HepG2 (cell line): Measurements from ENCODE around the gene RSKR. TPM values are rescaled to one million over a fixed set of nuclear protein-coding genes. Genes with fewer than 3 reads are reported as not detected.
"Not testable (repeated sequence)": the region's sequence is repeated elsewhere in the genome, so short reads cannot be mapped to it uniquely, and the experiment has no call there.

ENCODE experiments used
- ATAC-seq: fragments of 200-7000 bp; cut with Tn5 transposase; 3 replicates; pipeline ENCODE4 v1.9.1; 2020; ENCODE audit warnings: mild to moderate bottlenecking, moderate library complexity
- BruUV-seq: library from RNA; stranded (reverse); fragments of 400-500 nt; replicated peaks from 2 replicates; lab custom pipeline; 2021; lab: Mats Ljungman, UMichigan
- CTCF ChIA-PET: fragments of 300-600 bp; formaldehyde crosslinking; extraction: SDS; loops from one replicate; lab custom pipeline; 2021; ENCODE audit warnings: low total read pairs, inconsistent platforms, low intra/inter-chr PET ratio; lab: Yijun Ruan, JAX
- POLR2A ChIA-PET: fragments of 350-600 bp; sonication (Branson Sonifier 250); formaldehyde crosslinking; loops from one replicate; lab custom pipeline; 2020; ENCODE audit warnings: antibody characterized with exemption, inconsistent platforms; lab: Yijun Ruan, JAX
- DNase-seq: peaks from one replicate; pipeline ENCODE4 v3.0.0-alpha.2; 2015; ENCODE audit warnings: low spot score
- FAIRE-seq: peaks from 3 replicates; lab custom pipeline; 2011; peaks lifted over from hg19 to GRCh38; lab: Jason Lieb, UNC
- H2AFZ ChIP-seq: one replicate; pipeline ENCODE4 v1.6.1; 2011; ENCODE audit warnings: low read length, inconsistent platforms
- H3K27ac ChIP-seq: fragments of 300-600 bp; 3 replicates; pipeline ENCODE4 v1.8.0; 2011; ENCODE audit warnings: mixed run types, mild to moderate bottlenecking, mixed read lengths, low read length, inconsistent platforms; ENCODE audit not compliant: insufficient read depth; ENCODE audit errors: extremely low read length
- H3K27me3 ChIP-seq, 2 experiments: fragments of 200-600 bp in 1 of 2; 2 replicates in 1 of 2; 3 replicates in 1 of 2; pipeline versions ENCODE4 v1.6.0 to v1.8.0; 2011; ENCODE audit warnings: low read length in 2 of 2, mild to moderate bottlenecking in 2 of 2, moderate library complexity in 2 of 2, inconsistent platforms in 1 of 2; ENCODE audit not compliant: insufficient read depth in 2 of 2, control insufficient read depth in 1 of 2
- H3K36me3 ChIP-seq, 2 experiments: fragments of 200-600 bp in 1 of 2; replicated peaks in 1 of 2; 2 replicates in 1 of 2; 3 replicates in 1 of 2; pipeline versions ENCODE4 v1.5.1 to v1.8.0; 2011; ENCODE audit warnings: low read length in 2 of 2, inconsistent platforms in 1 of 2; ENCODE audit not compliant: insufficient read depth in 2 of 2, control insufficient read depth in 1 of 2
- H3K4me1 ChIP-seq: 2 replicates; pipeline ENCODE4 v1.5.1; 2012; ENCODE audit warnings: low read length, inconsistent platforms; ENCODE audit not compliant: insufficient read depth
- H3K4me2 ChIP-seq: 2 replicates; pipeline ENCODE4 v1.6.0; 2011; ENCODE audit warnings: low read depth, low read length, inconsistent platforms
- H3K4me3 ChIP-seq, 3 experiments: fragments of 200-600 bp in 1 of 3; sonication (generic), shearing (Covaris generic) in 1 of 3; replicated peaks in 1 of 3; 2 replicates each; pipeline ENCODE4 v1.5.1; 2011 to 2016; ENCODE audit warnings: low read length in 3 of 3, inconsistent platforms in 2 of 3, low read depth in 2 of 3, mild to moderate bottlenecking in 2 of 3, control low read depth in 1 of 3, mixed read lengths in 1 of 3; ENCODE audit not compliant: insufficient read depth in 1 of 3
- H3K79me2 ChIP-seq: one replicate; pipeline ENCODE4 v1.6.1; 2011; ENCODE audit warnings: low read length, inconsistent platforms; ENCODE audit not compliant: insufficient read depth
- H3K9ac ChIP-seq: 2 replicates; pipeline ENCODE4 v1.6.0; 2011; ENCODE audit warnings: mild to moderate bottlenecking, low read depth, low read length, inconsistent platforms; ENCODE audit not compliant: insufficient read depth
- H3K9me3 ChIP-seq: 2 replicates; pipeline ENCODE4 v1.5.1; 2012; ENCODE audit warnings: mild to moderate bottlenecking, low read length
- H4K20me1 ChIP-seq: 2 replicates; pipeline ENCODE4 v1.6.0; 2011; ENCODE audit warnings: inconsistent platforms, mild to moderate bottlenecking, low read length, moderate library complexity; ENCODE audit not compliant: insufficient read depth
- RXRB ChIP-seq: IDR thresholded peaks from 2 replicates; pipeline ENCODE4 v1.6.1; 2016; ENCODE audit warnings: borderline replicate concordance, missing genetic modification reagents, missing compliant biosample characterization
- SRF ChIP-seq: IDR thresholded peaks from 2 replicates; pipeline ENCODE4 v1.6.1; 2011; ENCODE audit warnings: mild to moderate bottlenecking, low read depth, low read length, moderate library complexity
- TAF15 ChIP-seq: fragments of 200-400 bp; formaldehyde crosslinking; IDR thresholded peaks from one replicate; pipeline ENCODE4 v1.6.1; 2018; ENCODE audit warnings: mild to moderate bottlenecking, low read depth, low read length; ENCODE audit not compliant: poor library complexity, severe bottlenecking
- TBL1XR1 ChIP-seq: fragments of 150-350 bp; IDR thresholded peaks from 2 replicates; pipeline ENCODE4 v1.6.1; 2014; ENCODE audit warnings: borderline replicate concordance, low read length; ENCODE audit not compliant: partially characterized antibody
- WGBS: methylation state at CpG from one replicate; pipeline ENCODE4 v1.1.6; 2017; ENCODE audit warnings: low lambda C conversion rate; 5-methylcytosine and 5-hydroxymethylcytosine counted together
- in situ Hi-C: cut with HindIII; loops from 2 replicates; pipeline ENCODE4 v1.10.0; 2017; ENCODE audit warnings: low pct_unique_long_range_greater_than_20kb; ENCODE audit not compliant: extremely low pct_ligation_motif_present
- intact Hi-C: fragments of 100-400 bp; cut with micrococcal nuclease; formaldehyde crosslinking; loops from one replicate; pipeline ENCODE4 v1.10.0; 2022; ENCODE audit not compliant: unreplicated experiment
- polyA plus RNA-seq, 8 experiments: library from polyadenylated mRNA; depleted of rRNA in 3 of 8; stranded (reverse) in 7 of 8; unstranded in 1 of 8; fragments of >200 nt; fragmentation: Illumina TruSeq in 4 of 8; extraction: Trizol in 4 of 8; gene quantifications; 2 replicates each; pipeline versions ENCODE4 v1.2.1 to v1.2.3, GENCODE V29; 2011 to 2016; ENCODE audit warnings: low read depth in 4 of 8, missing spikeins in 1 of 8, mixed read lengths in 1 of 8; ENCODE audit not compliant: insufficient read depth in 1 of 8
- total RNA-seq, 5 experiments: library from RNA; depleted of rRNA; stranded (reverse); fragments of >200 nt; fragmentation: Illumina TruSeq; extraction: Trizol; gene quantifications; 2 replicates each; pipeline ENCODE4 v1.2.3, GENCODE V29; 2016; ENCODE audit warnings: low read depth in 1 of 5
- TF ChIP-seq, protein P1 (sequence below): sonication (generic); formaldehyde crosslinking; IDR thresholded peaks from 2 replicates; pipeline ENCODE4 v1.5.0; 2020; ENCODE audit warnings: mild to moderate bottlenecking, missing genetic modification reagents
- TF ChIP-seq, protein P2 (sequence below): sonication (generic); formaldehyde crosslinking; IDR thresholded peaks from 2 replicates; pipeline ENCODE4 v1.8.0; 2023; ENCODE audit warnings: mild to moderate bottlenecking, missing genetic modification reagents

The RSKR gene
- total and polyA plus RNA-seq, 2 of the 13 experiments (the other 11 are each of a cell fraction or from before 2014, with no cell fraction given), result 5.0 to 10.4 TPM

DNA sequence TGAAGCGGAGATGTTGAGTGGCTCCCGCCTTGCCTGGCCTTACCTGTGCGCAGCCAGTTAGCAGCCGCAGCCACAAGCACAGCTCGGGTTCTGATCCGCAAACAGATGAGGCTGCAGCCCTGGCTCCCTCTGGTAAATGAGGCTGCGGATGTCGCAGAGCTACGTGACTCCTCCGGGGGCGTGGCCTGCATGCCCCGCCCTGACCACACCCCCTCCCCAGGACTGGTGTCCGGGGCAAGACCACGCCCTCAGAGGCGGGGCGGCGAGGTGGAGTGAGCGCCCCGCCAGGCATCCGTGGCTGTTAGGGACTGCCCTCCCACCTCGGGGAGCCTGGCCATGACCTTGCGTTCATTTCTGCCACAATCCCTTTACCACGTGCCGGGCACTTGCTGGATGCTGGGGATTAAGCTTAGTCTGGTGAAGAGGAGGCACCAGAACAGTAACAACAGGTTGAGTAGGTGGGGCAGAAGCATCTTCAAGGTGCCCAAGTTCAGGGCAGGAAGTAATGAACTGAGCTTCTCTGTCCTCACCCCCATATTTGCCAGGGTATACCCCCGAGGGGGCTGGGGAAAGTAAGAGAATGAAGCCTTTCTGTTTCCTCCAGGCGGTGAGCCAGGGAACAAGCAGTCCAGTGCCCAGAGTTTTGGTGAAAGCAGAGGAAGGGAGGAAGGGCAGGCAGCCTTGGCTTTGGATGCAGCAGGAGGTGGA lies 37.1 kb downstream of the RSKR start, which contains the start of gene ALDOC (continued):
- TF ChIP-seq, protein P1, sequence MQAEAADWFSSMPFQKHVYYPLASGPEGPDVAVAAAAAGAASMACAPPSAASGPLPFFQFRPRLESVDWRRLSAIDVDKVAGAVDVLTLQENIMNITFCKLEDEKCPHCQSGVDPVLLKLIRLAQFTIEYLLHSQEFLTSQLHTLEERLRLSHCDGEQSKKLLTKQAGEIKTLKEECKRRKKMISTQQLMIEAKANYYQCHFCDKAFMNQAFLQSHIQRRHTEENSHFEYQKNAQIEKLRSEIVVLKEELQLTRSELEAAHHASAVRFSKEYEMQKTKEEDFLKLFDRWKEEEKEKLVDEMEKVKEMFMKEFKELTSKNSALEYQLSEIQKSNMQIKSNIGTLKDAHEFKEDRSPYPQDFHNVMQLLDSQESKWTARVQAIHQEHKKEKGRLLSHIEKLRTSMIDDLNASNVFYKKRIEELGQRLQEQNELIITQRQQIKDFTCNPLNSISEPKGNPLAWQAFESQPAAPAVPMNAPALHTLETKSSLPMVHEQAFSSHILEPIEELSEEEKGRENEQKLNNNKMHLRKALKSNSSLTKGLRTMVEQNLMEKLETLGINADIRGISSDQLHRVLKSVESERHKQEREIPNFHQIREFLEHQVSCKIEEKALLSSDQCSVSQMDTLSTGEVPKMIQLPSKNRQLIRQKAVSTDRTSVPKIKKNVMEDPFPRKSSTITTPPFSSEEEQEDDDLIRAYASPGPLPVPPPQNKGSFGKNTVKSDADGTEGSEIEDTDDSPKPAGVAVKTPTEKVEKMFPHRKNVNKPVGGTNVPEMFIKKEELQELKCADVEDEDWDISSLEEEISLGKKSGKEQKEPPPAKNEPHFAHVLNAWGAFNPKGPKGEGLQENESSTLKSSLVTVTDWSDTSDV, result no peak
- TF ChIP-seq RXRB (CRISPR knock-in tag) (peak; percentile 84), TAF15 (no peak), SRF (no peak), TBL1XR1 (no peak)
- TF ChIP-seq, protein P2, sequence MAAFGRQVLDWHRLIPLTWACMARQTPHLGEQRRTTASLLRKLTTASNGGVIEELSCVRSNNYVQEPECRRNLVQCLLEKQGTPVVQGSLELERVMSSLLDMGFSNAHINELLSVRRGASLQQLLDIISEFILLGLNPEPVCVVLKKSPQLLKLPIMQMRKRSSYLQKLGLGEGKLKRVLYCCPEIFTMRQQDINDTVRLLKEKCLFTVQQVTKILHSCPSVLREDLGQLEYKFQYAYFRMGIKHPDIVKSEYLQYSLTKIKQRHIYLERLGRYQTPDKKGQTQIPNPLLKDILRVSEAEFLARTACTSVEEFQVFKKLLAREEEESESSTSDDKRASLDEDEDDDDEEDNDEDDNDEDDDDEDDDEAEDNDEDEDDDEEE (CRISPR knock-in tag), result 0 out of 2 replicates have a peak, but pooled peaks have one; percentile 39

DNA sequence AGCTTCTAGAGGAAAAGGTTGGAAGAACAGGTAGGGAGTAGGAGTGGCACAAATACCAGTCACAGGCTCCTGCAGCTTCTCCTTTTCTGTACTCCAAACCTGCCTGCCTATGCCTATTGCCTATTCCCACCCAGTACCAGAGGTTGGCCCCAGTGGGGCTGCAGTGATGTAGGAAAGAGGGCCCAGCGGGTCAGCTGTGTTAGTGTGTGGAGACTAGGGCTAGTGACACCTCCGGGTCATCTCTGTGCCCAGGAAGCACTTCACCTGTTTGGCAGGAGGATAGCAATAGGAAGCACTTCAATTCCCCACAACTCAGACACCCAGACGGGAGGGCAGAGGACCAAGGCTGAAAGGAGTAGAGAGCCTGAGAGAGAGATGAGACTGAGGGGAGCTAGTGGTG lies 38.0 kb downstream of the RSKR start:
- peaks cover 50% of the 10 kb centered on the region for H3K4me1 ChIP-seq
- BruUV-seq, CTCF ChIA-PET, FAIRE-seq, ATAC-seq, DNase-seq, H3K9me3 ChIP-seq, H4K20me1 ChIP-seq, H3K27me3 ChIP-seq, H2AFZ ChIP-seq, H3K27ac ChIP-seq, in situ Hi-C loops, H3K79me2 ChIP-seq: not testable (repeated sequence)
- H3K9ac ChIP-seq, result peak overlapping the region; percentile 49; the same call in 1 of the 2 replicates
- intact Hi-C loops, result loop anchor here (1.0 kb wide), 1 partner anchor 23 kb away; the partner anchor contains the start of gene SPAG5
- POLR2A ChIA-PET, result interaction anchor here (0.6 to 1.4 kb wide), 2 partner anchors 21 to 68 kb away, joined by 3 to 8 read pairs; partner anchors contain the start of gene BLTP2
- peak overlapping the region in 1 of 3 experiments; percentile 63; a peak in 3 of 6 replicates for H3K4me3 ChIP-seq
- WGBS, result 66% methylated on average over 3 of the region's 3 CpGs
- H3K36me3 ChIP-seq, result peaks cover 15 to 36% of the 10 kb centered on the region in 2 experiments
- H3K4me2 ChIP-seq, result peak overlapping the region; percentile 59
